Measurements from ENCODE around the gene MLXIP.
"Not testable (repeated sequence)": the region's sequence is repeated elsewhere in the genome, so short reads cannot be mapped to it uniquely, and the experiment has no call there.

The MLXIP gene

DNA sequence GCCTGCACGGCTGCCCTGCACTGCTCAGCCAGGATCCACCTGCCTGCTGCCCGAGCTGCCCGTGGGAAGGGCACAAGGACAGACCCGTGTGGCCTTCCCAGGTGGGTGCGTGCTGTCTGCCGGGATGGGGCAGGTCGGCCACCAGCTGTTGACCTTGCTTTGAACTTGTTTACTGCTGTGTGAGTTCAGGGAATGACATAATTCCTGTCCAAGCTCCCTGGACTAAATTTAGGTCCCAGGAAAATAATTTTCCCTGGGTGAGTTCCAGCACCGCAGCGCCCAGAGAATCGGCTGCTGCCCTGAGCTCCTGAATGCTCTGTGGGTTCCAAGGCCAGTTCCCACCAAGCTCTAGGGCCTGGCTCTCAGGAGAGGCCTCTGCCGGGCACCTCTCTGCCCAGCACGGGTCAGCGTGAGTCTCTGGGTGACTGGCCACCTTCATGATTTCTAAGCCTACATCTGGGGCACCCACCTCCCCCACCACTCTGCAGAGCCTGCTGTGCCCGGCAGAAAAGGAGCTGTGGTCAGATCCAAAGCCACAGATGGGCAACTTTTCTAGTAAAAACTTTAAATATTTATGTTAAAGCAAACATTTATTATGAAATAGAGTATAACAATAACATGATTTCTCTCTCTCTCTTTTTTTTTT, 27.2 kb upstream of the MLXIP start:
- DNase-seq (ENCODE audit: low read depth in 1 of 2, low spot score in 1 of 2) = no peak

- no peak for DNase-seq (ENCODE audit: low read depth in 1 of 2, low spot score in 1 of 2)
Measured at GRCh38 chr12:122052285-122052684, 26.3 kb upstream of the MLXIP start.

DNA sequence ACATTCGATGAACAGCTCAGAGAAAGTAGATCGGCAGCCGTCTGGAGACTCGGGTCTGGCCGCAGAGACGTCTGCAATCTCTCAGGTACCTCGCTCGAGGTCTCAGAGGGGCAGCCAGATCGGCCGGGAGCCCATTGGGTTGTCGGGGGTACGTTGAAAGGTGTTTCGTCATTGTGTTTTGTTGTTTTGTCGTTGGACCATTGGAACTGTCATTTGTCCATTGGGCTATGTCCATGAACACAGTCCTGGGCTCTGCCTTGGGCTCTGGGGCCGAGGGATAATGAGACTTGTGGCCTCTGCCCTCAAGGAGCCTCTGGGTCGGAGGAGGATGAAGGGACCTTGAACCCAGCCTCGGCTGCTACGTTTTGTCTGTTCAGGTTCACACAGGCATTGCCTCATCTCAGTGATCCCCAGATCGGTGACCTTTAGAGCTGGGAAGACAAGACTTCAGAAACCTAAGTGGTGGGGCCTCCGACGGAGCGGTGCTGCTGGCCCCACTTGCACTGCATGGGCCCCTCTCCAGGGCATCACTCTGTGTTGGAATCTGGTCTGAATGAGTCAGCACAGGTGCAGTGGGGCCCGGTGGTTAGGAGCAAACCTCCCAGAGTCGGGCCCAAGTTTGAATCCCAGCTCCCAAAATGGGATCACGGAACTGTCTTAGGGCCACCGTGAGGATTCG, 23.6 kb upstream of the MLXIP start:
- DNase-seq (ENCODE audit: low read depth in 1 of 2, low spot score in 1 of 2) = no peak

GRCh38 chr12:122056406-122056805, 22.1 kb upstream of the MLXIP start:
- DNase-seq (ENCODE audit: low read depth in 1 of 2, low spot score in 1 of 2) = not testable (repeated sequence)

- no peak for DNase-seq (ENCODE audit: low read depth in 1 of 2, low spot score in 1 of 2)
Measured at GRCh38 chr12:122057007-122057735, 21.4 kb upstream of the MLXIP start.

DNA sequence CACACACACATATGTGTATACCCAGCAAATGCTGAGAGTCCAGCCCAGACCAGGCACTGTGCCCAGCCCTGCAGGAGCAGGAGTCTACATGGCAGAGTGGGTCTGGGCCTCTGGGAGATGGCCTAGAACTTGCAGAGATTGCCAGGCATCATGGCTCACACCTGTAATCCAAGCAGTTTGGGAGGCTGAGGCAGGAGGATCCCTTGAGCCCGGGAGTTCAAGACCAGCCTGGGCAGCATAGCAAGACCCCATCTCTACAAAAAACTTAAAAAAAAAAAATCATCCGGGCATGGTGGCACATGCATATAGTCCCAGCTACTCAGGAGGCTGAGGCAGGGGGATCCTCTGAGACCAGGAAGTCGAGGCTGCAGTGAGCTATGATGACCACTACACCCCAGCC, 20.8 kb upstream of the MLXIP start:
- no peak for DNase-seq (ENCODE audit: low read depth in 1 of 2, low spot score in 1 of 2)

DNA sequence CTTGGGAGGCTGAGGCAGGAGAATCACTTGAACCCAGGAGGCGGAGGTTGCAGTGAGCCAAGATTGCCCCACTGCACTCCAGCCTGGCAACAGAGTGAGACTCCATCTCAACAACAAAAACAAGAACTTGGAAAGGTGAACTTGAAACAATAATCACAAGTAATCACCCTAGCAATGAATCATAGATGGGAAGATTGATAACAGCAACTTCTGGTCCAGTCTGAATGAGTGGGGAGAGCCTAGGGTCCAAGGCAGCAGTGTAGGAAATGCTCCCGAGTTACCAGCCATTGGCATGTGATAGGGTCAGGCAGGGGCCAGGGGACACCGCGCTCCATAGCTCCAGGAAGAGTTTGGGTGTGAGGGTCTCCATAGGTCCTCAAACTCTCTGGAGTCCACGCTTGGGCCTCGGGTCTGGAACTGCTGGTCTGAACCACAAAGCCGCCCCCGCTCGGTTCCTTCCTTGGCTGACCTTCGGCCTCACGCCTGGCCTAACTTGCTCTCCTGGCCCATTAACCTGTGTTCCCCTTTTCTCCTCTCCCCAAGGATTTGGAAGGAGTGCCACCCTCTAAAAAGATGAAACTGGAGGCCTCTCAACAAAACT, 19.9 kb upstream of the MLXIP start:
- DNase-seq (ENCODE audit: low read depth in 1 of 2, low spot score in 1 of 2) = no peak

DNA sequence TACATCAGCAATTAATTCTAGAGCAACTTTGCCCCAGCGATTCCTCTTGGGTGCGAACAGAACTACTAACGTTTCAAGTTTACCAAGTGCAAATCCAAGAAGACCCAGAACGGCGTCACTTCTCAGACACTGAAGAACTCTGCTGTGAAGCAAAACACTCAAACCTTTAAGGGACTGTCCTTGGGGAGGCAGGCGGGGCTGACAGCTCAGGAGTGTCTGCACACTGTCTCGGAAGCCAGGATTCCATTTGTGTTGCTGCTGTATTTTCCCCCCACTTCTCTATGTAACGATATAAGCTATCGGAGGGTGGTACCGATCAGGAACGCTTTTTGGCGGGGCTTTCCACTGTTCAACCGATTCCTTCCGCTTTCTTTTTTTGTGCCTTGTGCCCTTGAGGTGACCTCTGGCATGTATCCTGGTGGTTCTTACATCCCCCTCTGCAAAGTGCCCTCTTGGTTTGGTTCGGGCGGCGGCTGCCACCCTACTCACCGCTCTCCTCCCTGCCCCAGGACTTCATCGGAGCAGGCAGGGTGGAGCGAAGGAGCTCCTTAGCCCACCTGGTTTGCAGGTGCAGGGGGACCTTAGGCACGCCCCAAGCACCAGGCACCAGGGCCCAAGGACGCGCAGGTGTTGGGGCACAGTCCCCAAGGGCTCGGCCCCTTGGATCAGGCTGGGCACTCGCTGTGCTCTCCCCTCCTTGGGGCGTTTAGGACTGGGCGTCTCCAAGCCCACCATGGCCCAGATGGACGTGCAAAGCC, 19.2 kb upstream of the MLXIP start:
- no peak for DNase-seq (ENCODE audit: low read depth in 1 of 2, low spot score in 1 of 2)

DNA sequence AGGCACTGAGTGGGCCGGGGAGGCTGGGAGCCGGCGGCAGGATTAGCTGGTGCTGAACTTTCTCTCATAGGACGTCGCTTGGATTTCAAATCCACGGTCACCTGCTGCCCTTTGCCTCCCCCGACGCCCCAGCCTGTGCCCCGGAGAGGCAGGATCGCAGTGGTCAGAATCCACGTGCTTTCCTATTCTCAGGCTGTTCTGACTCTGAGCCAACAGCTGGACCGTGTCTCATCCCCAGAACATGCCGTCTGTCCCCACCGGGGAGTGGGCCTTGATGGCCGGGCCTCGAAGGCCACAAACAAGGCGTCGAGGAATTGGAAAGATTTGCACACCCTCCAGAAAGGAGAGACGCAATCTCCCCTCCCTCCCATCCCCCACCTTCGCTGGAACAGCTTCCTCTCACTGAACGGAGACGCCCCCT, 18.5 kb upstream of the MLXIP start:
- DNase-seq (ENCODE audit: low read depth in 1 of 2, low spot score in 1 of 2) = no peak

GRCh38 chr12:122061253-122061652, 17.3 kb upstream of the MLXIP start:
- DNase-seq (ENCODE audit: low read depth in 1 of 2, low spot score in 1 of 2) = no peak

DNA sequence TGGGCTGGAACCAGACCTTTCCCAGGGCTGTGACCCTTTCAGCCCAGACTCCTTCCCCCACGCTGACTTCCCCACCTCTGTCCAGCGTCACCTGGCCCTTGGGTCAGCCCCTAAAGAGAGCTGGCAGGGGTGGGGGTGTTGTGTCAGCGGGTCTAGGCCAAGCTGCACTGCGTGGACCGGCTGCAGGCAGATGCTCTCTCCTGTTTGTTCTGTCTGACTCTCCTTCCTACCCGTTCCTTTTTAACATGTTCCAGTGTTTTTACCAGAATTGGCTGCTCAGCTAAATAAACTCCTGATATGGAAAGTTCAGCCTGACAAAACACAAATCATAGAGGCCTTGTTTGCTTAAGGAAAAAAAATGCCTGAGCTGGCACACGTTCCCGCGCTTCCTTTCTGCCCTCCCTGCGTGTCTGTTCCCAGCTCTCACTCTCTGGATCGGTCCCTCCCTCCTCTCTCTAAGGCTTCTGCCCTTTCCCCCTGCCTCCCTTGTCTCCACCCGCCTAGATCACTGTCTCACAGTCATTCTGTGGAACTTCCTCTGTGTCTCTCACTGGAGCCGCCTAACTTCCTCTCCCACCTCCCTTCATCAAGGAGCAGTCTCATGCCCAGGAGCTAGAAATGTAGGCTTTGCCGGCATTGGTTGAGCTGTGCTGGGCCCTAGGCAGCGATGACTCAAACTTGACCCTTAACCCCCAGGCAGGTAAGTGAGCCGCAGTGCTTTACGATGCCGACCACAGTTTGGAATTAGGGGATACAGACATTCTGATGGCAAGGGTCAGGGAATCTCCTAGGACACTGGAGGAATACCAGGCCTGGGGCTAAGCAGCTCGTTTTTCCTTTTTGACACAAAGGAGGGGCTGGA, 15.5 kb upstream of the MLXIP start:
- DNase-seq (ENCODE audit: low read depth in 1 of 2, low spot score in 1 of 2) = no peak

GRCh38 chr12:122063694-122064024, 14.9 kb upstream of the MLXIP start:
- DNase-seq (ENCODE audit: low read depth in 1 of 2, low spot score in 1 of 2) = no peak

- no peak for DNase-seq (ENCODE audit: low read depth in 1 of 2, low spot score in 1 of 2)
Measured at GRCh38 chr12:122064025-122064777, 14.4 kb upstream of the MLXIP start.

DNA sequence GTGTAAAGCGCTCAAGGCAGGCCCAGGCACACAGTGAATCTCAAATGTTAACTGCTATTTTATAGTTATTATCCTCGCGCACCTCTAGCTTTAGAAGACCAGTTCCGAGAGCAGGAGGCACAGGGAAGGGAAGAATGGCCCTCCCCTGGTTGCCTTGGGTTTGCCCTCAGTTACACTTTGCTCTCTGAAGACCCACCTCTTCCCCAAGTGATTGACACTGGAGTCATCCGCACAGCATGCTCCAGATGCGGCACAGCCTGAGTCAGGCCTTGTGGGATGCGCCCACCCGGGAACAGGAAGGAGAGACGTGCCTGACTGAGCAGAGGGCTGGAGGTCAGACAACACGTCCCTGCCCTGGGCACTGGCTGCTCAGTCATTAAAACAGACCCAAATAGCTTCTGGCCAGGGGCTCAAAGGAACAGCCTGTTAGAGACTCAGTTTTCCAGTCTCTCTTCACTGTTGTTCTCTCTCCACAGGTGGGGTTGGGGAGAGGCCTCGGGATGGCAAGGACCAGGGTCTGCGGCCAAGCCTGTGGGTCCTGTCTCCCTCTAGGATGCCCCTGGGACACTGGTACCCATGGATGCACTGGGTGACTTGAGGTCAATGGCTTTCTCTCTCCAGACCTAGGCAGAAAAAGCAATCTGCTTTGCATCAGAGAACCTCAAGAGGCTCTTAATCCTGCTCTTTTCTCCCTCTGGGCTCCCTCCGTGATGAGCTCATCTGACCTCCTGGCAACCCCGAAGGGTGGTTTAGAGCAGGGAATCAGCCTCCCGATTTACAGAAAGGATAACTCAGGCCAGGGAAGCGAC, 13.6 kb upstream of the MLXIP start:
- DNase-seq (ENCODE audit: low read depth in 1 of 2, low spot score in 1 of 2) = no peak

DNA sequence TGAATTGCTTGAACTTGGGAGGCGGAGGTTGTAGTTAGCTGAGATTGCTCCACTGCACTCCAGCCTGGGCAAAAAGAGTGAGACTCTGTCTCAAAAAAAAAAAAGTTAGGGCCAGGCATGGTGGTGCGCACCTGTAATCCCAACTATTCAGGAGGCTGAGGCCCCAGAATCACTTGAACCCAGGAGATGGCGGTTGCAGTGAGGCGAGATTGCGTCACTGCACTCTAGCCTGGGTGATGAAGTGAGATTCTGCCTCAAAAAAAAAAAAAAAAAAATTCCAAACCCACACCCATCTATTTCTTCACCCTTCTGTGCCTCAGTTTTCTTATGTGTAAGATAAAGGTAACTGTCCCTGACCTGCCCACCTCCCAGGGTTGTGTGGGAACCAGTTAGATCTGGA, 11.0 kb upstream of the MLXIP start:
- DNase-seq (ENCODE audit: low read depth in 1 of 2, low spot score in 1 of 2) = no peak

DNA sequence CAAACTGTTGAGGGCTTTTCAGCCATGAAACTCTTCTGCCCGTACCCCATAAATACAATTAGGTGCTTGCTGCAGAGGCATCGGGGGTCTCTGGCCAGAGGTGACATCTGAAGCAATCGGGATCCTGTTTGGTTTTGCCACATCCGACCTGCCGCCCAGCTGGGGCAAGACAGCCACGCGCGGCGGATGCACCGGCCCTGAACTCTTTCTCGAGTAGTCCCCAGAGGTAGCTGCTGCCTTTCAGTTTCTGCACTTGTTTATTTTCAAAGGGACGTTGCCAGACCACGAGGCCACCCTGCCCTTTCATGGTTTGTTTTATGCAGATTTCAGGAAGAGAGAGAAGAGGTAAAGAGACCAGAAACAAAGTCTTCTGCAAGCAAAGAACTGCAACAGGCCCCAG, 10.6 kb upstream of the MLXIP start:
- no peak for DNase-seq (ENCODE audit: low read depth in 1 of 2, low spot score in 1 of 2)

DNA sequence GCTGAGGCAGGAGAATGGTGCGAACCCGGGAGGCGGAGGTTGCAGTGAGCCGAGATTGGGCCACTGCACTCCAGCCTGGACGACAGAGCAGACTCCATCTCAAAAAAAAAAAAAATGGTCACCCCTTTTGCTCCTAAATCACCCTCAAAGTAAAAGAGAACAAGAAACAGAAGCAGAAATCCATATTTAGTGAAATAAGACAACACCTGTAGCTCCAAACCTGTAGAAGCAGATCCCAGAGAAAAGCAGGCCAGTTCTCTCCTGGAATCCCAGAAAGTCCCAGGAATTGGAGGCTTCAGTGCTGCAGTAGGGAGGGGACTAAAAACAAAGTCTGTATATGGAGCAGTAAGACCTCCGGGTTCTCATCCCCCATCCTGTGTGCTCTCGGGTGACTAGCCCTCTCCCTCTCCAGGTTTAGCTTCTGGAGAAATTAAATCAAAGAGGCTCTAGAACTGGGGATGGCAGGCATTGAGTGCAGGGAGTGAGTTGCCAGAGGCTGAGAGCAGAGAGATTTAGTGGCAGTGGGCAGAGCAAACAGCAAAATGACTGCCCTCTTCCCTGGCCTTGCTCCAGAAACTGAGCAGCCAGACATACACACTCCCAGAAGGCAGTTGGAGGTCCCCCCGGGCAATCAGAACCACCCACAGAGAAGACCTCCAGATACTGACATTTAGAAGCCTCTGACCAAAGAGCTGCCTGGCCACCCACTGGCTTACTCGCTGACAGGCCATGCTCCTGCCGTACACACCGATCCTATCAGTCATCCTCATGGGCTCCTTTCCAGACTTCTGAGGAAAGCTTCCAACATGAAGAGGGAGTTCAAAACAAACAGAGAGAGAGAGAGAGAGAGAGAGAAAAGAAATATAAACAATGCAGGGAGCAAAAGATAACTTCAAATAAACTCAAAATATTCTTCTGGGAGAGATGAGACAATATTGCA, 6.3 kb upstream of the MLXIP start:
- DNase-seq (ENCODE audit: low read depth in 1 of 2, low spot score in 1 of 2) = no peak

- no peak for DNase-seq (ENCODE audit: low read depth in 1 of 2, low spot score in 1 of 2)
Measured at GRCh38 chr12:122073815-122074214, 4.7 kb upstream of the MLXIP start.
